T follicular helper cell (primary cell): ENCODE measurements around the gene TAGLN.
"Not testable (repeated sequence)": the region's sequence is repeated elsewhere in the genome, so short reads cannot be mapped to it uniquely, and the experiment has no call there.

Experiments
- DNase-seq: peaks from one replicate; pipeline ENCODE4 v3.0.0-alpha.2; 2020; ENCODE audit warnings: low read depth

Gene TAGLN

GRCh38 chr11:117195761-117196160, 3.4 kb upstream of the TAGLN start:
- DNase-seq: no peak

GRCh38 chr11:117197006-117197405, 2.2 kb upstream of the TAGLN start:
- DNase-seq: no peak

- DNase-seq: no peak
Observed at GRCh38 chr11:117197516-117198456, 1.4 kb upstream of the TAGLN start.

GRCh38 chr11:117198613-117199012, 557 bp upstream of the TAGLN start:
- no peak for DNase-seq

GRCh38 chr11:117199916-117200812, 994 bp downstream of the TAGLN start:
- DNase-seq: no peak

GRCh38 chr11:117200813-117201657, 1.9 kb downstream of the TAGLN start:
- no peak for DNase-seq

- DNase-seq: no peak
Observed at GRCh38 chr11:117201658-117202305, 2.6 kb downstream of the TAGLN start.

GRCh38 chr11:117202386-117203068, 3.4 kb downstream of the TAGLN start:
- DNase-seq: no peak

GRCh38 chr11:117203069-117203407, 3.9 kb downstream of the TAGLN start:
- DNase-seq: no peak

- DNase-seq: no peak
Observed at GRCh38 chr11:117204283-117205080, 5.3 kb downstream of the TAGLN start.

- no peak for DNase-seq
Observed at GRCh38 chr11:117205211-117205818, 6.1 kb downstream of the TAGLN start.

- DNase-seq: not testable (repeated sequence)
Observed at GRCh38 chr11:117206111-117206510, 6.9 kb downstream of the TAGLN start.

- DNase-seq: not testable (repeated sequence)
Observed at GRCh38 chr11:117206859-117207258, 7.7 kb downstream of the TAGLN start.

GRCh38 chr11:117207481-117207880, 8.3 kb downstream of the TAGLN start:
- DNase-seq: not testable (repeated sequence)

GRCh38 chr11:117208710-117209109, 9.5 kb downstream of the TAGLN start:
- not testable (repeated sequence) for DNase-seq

- DNase-seq: not testable (repeated sequence)
Observed at GRCh38 chr11:117209351-117210125, 10.4 kb downstream of the TAGLN start.

GRCh38 chr11:117210620-117211019, 11.4 kb downstream of the TAGLN start:
- no peak for DNase-seq

- no peak for DNase-seq
Observed at GRCh38 chr11:117212697-117213355, 13.7 kb downstream of the TAGLN start.
